HL-60 (cell line): ENCODE results near the gene POU2F1.

Experiments used
- GABPA ChIP-seq: IDR thresholded peaks from 2 replicates; pipeline ENCODE4 v1.6.1; 2012; ENCODE audit warnings: low read depth
- POLR2AphosphoS5 ChIP-seq: IDR thresholded peaks from 2 replicates; pipeline ENCODE4 v1.6.1; 2012; ENCODE audit warnings: low read depth
- SPI1 ChIP-seq: IDR thresholded peaks from 2 replicates; pipeline ENCODE4 v1.6.1; 2012; ENCODE audit warnings: low read depth, mild to moderate bottlenecking, borderline replicate concordance
- TF ChIP-seq, protein P1 (sequence below): IDR thresholded peaks from one replicate; pipeline ENCODE4 v1.5.1; 2011; ENCODE audit warnings: low read length, control low read depth, inconsistent platforms; ENCODE audit not compliant: insufficient read depth
- TF ChIP-seq, protein P2 (sequence below): IDR thresholded peaks from 2 replicates; pipeline ENCODE4 v1.6.1; 2012; ENCODE audit warnings: low read depth; ENCODE audit not compliant: insufficient replicate concordance

- TF ChIP-seq, protein P1, sequence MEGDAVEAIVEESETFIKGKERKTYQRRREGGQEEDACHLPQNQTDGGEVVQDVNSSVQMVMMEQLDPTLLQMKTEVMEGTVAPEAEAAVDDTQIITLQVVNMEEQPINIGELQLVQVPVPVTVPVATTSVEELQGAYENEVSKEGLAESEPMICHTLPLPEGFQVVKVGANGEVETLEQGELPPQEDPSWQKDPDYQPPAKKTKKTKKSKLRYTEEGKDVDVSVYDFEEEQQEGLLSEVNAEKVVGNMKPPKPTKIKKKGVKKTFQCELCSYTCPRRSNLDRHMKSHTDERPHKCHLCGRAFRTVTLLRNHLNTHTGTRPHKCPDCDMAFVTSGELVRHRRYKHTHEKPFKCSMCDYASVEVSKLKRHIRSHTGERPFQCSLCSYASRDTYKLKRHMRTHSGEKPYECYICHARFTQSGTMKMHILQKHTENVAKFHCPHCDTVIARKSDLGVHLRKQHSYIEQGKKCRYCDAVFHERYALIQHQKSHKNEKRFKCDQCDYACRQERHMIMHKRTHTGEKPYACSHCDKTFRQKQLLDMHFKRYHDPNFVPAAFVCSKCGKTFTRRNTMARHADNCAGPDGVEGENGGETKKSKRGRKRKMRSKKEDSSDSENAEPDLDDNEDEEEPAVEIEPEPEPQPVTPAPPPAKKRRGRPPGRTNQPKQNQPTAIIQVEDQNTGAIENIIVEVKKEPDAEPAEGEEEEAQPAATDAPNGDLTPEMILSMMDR, result no peak
- TF ChIP-seq, protein P2, sequence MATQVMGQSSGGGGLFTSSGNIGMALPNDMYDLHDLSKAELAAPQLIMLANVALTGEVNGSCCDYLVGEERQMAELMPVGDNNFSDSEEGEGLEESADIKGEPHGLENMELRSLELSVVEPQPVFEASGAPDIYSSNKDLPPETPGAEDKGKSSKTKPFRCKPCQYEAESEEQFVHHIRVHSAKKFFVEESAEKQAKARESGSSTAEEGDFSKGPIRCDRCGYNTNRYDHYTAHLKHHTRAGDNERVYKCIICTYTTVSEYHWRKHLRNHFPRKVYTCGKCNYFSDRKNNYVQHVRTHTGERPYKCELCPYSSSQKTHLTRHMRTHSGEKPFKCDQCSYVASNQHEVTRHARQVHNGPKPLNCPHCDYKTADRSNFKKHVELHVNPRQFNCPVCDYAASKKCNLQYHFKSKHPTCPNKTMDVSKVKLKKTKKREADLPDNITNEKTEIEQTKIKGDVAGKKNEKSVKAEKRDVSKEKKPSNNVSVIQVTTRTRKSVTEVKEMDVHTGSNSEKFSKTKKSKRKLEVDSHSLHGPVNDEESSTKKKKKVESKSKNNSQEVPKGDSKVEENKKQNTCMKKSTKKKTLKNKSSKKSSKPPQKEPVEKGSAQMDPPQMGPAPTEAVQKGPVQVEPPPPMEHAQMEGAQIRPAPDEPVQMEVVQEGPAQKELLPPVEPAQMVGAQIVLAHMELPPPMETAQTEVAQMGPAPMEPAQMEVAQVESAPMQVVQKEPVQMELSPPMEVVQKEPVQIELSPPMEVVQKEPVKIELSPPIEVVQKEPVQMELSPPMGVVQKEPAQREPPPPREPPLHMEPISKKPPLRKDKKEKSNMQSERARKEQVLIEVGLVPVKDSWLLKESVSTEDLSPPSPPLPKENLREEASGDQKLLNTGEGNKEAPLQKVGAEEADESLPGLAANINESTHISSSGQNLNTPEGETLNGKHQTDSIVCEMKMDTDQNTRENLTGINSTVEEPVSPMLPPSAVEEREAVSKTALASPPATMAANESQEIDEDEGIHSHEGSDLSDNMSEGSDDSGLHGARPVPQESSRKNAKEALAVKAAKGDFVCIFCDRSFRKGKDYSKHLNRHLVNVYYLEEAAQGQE, result no peak
- TF ChIP-seq POLR2AphosphoS5 (0 out of 2 replicates have a peak, but pooled peaks have one; percentile 31), GABPA (no peak), SPI1 (no peak)
Observed at GRCh38 chr1:167439301-167439988, 218.8 kb downstream of the POU2F1 start.
